Measurements from ENCODE around the gene DHX30.
A peak's percentile ranks its signal among the peaks of the same experiment; 100 is the strongest.
"Not testable (repeated sequence)": the region's sequence is repeated elsewhere in the genome, so short reads cannot be mapped to it uniquely, and the experiment has no call there.

DHX30 gene

GRCh38 chr3:47802734-47803479 is at the start of gene DHX30:
DHX30 (plus strand) TSS chr3:47803138; CDS start chr3:47810684, 7,546 bp downstream.
- DNase-seq (ENCODE audit: low spot score) = peak; percentile 87

- no peak for DNase-seq (ENCODE audit: low spot score)
These were observed 44.5 kb upstream of the DHX30 start for GRCh38 chr3:47758261-47759025.

- DNase-seq (ENCODE audit: low spot score) = not testable (repeated sequence)
These were observed 42.7 kb upstream of the DHX30 start for GRCh38 chr3:47760207-47760606.

- DNase-seq (ENCODE audit: low spot score) = no peak
These were observed 41.9 kb upstream of the DHX30 start for GRCh38 chr3:47761046-47761445.

GRCh38 chr3:47762233-47762632 is 40.7 kb upstream of the DHX30 start:
- no peak for DNase-seq (ENCODE audit: low spot score)

- no peak for DNase-seq (ENCODE audit: low spot score)
These were observed 36.8 kb upstream of the DHX30 start for GRCh38 chr3:47766186-47766585.

GRCh38 chr3:47772047-47772446 is 30.9 kb upstream of the DHX30 start:
- no peak for DNase-seq (ENCODE audit: low spot score)

GRCh38 chr3:47772788-47773187 is 30.1 kb upstream of the DHX30 start:
- no peak for DNase-seq (ENCODE audit: low spot score)

- DNase-seq (ENCODE audit: low spot score) = no peak
These were observed 24.2 kb upstream of the DHX30 start for GRCh38 chr3:47778746-47779145.

GRCh38 chr3:47780741-47781684 is 21.9 kb upstream of the DHX30 start:
- peak; percentile 41 for DNase-seq (ENCODE audit: low spot score)

- DNase-seq (ENCODE audit: low spot score) = peak; percentile 96
These were observed 21.1 kb upstream of the DHX30 start, which contains the start of gene SMARCC1 for GRCh38 chr3:47781685-47782445. SMARCC1 (minus strand) TSS chr3:47781893; CDS start chr3:47781797, 96 bp downstream.

GRCh38 chr3:47782446-47783308 is 20.3 kb upstream of the DHX30 start:
- DNase-seq (ENCODE audit: low spot score) = no peak

- no peak for DNase-seq (ENCODE audit: low spot score)
These were observed 19.3 kb upstream of the DHX30 start for GRCh38 chr3:47783673-47784072.

- no peak for DNase-seq (ENCODE audit: low spot score)
These were observed 11.6 kb upstream of the DHX30 start for GRCh38 chr3:47791193-47791855.

- no peak for DNase-seq (ENCODE audit: low spot score)
These were observed 10.2 kb upstream of the DHX30 start for GRCh38 chr3:47792699-47793098.

- DNase-seq (ENCODE audit: low spot score) = no peak
These were observed 8.4 kb upstream of the DHX30 start for GRCh38 chr3:47794544-47794943.

- peak; percentile 31 for DNase-seq (ENCODE audit: low spot score)
These were observed 3.2 kb upstream of the DHX30 start for GRCh38 chr3:47799733-47800132.

GRCh38 chr3:47803480-47804025 is 615 bp downstream of the DHX30 start:
- no peak for DNase-seq (ENCODE audit: low spot score)

GRCh38 chr3:47804577-47804976 is 1.6 kb downstream of the DHX30 start:
- DNase-seq (ENCODE audit: low spot score) = no peak

Measured in HuH-7 (cell line).